K562 (cell line): ENCODE data around the gene AREL1. TPM values are rescaled to one million over a fixed set of nuclear protein-coding genes. Genes with fewer than 3 reads are reported as not detected.

Experiments used
- ATAC-seq: fragments of 200-7000 bp; cut with Tn5 transposase; 3 replicates; pipeline ENCODE4 v1.9.1; 2020; ENCODE audit warnings: moderate library complexity
- BruUV-seq: library from RNA; stranded (reverse); fragments of 400-500 nt; replicated peaks from 2 replicates; lab custom pipeline; 2021; lab: Mats Ljungman, UMichigan
- CTCF ChIA-PET: fragments of 300-600 bp; formaldehyde crosslinking; extraction: SDS; loops from one replicate; lab custom pipeline; 2021; ENCODE audit warnings: low intra/inter-chr PET ratio; lab: Yijun Ruan, JAX
- POLR2A ChIA-PET: fragments of 300-600, 350-650 bp; sonication (Branson Sonifier 250); formaldehyde crosslinking; extraction: SDS; loops from one replicate; lab custom pipeline; 2021; ENCODE audit warnings: antibody characterized with exemption, inconsistent platforms; lab: Yijun Ruan, JAX
- DNase-seq, 4 experiments: peaks; one replicate each; pipeline versions ENCODE4 v3.0.0 to v3.0.0-alpha.2; 2011 to 2018; ENCODE audit warnings: low spot score in 3 of 4, mixed read lengths in 3 of 4; ENCODE audit errors: extremely low read depth in 1 of 4
- FAIRE-seq: peaks from 2 replicates; lab custom pipeline; 2011; peaks lifted over from hg19 to GRCh38; lab: Jason Lieb, UNC
- H2AFZ ChIP-seq: 2 replicates; pipeline ENCODE4 v1.6.0; 2011; ENCODE audit warnings: low read depth, low read length, control low read depth, inconsistent platforms
- H3K27ac ChIP-seq: fragments of 200-600 bp; 3 replicates; pipeline ENCODE4 v1.8.0; 2011; ENCODE audit warnings: low read depth, mild to moderate bottlenecking, control low read depth, inconsistent platforms, low read length, moderate library complexity, mixed read lengths; ENCODE audit errors: extremely low read depth
- H3K27me3 ChIP-seq, 2 experiments: fragments of 300-600 bp in 1 of 2; 2 replicates in 1 of 2; 3 replicates in 1 of 2; pipeline versions ENCODE4 v1.6.0 to v1.8.0; 2011; ENCODE audit warnings: inconsistent platforms in 2 of 2, low read length in 2 of 2, mild to moderate bottlenecking in 1 of 2, mixed read lengths in 1 of 2, moderate library complexity in 1 of 2; ENCODE audit not compliant: control insufficient read depth in 2 of 2, insufficient read depth in 2 of 2
- H3K36me3 ChIP-seq: fragments of 300-600 bp; 3 replicates; pipeline ENCODE4 v1.8.0; 2011; ENCODE audit warnings: mild to moderate bottlenecking, low read length, inconsistent platforms; ENCODE audit not compliant: control insufficient read depth, insufficient read depth
- H3K4me1 ChIP-seq, 2 experiments: fragments of 200-600 bp in 1 of 2; replicated peaks in 1 of 2; 2 replicates in 1 of 2; 3 replicates in 1 of 2; pipeline versions ENCODE4 v1.5.1 to v1.8.0; 2011; ENCODE audit warnings: inconsistent platforms in 2 of 2, low read length in 2 of 2, mild to moderate bottlenecking in 1 of 2, mixed read lengths in 1 of 2, moderate library complexity in 1 of 2; ENCODE audit not compliant: control insufficient read depth in 2 of 2, insufficient read depth in 2 of 2
- H3K4me2 ChIP-seq: 2 replicates; pipeline ENCODE4 v1.6.1; 2011; ENCODE audit warnings: low read length, control low read depth, inconsistent platforms, mixed read lengths; ENCODE audit not compliant: insufficient read depth
- H3K4me3 ChIP-seq: fragments of 200-600 bp; sonication (generic), shearing (Covaris generic); 2 replicates; pipeline ENCODE4 v1.5.1; 2016; ENCODE audit warnings: control low read depth, inconsistent platforms
- H3K79me2 ChIP-seq: fragments of 200-600 bp; 3 replicates; pipeline ENCODE4 v1.8.0; 2011; ENCODE audit warnings: low read length, inconsistent platforms; ENCODE audit not compliant: control insufficient read depth, insufficient read depth
- H3K9ac ChIP-seq, 2 experiments: 2 replicates each; pipeline versions ENCODE4 v1.6.0 to v1.6.1; 2011; ENCODE audit warnings: low read depth in 2 of 2, low read length in 2 of 2, control low read depth in 1 of 2, inconsistent platforms in 1 of 2, mild to moderate bottlenecking in 1 of 2, mixed read lengths in 1 of 2; ENCODE audit not compliant: insufficient read depth in 1 of 2
- H3K9me1 ChIP-seq: one replicate; pipeline ENCODE4 v1.6.0; 2011; ENCODE audit warnings: inconsistent platforms, mild to moderate bottlenecking, low read length, moderate library complexity; ENCODE audit not compliant: control insufficient read depth, insufficient read depth
- H3K9me3 ChIP-seq: replicated peaks from 2 replicates; pipeline ENCODE4 v1.5.1; 2011; ENCODE audit warnings: low read depth, low read length, inconsistent platforms; ENCODE audit not compliant: control insufficient read depth, insufficient read depth
- H4K20me1 ChIP-seq: replicated peaks from 2 replicates; pipeline ENCODE4 v1.6.1; 2011; ENCODE audit warnings: low read length, inconsistent platforms, mixed read lengths; ENCODE audit not compliant: control insufficient read depth, insufficient read depth
- ASH1L ChIP-seq: fragments of 450-650 bp; IDR thresholded peaks from 2 replicates; pipeline ENCODE4 v1.6.1; 2018; ENCODE audit warnings: borderline replicate concordance, mild to moderate bottlenecking, low read depth; ENCODE audit not compliant: partially characterized antibody
- ETV1 ChIP-seq: fragments of 450-650 bp; conservative IDR thresholded peaks from 2 replicates; pipeline ENCODE4 v1.6.1; 2016; ENCODE audit warnings: missing genetic modification characterization, control low read depth, low read depth, missing compliant biosample characterization
- KDM5B ChIP-seq: fragments of 200-600 bp; sonication (generic); IDR thresholded peaks from 2 replicates; pipeline ENCODE4 v1.6.1; 2012; ENCODE audit warnings: low read depth, mild to moderate bottlenecking, moderate library complexity, low read length, control low read depth, inconsistent platforms; ENCODE audit not compliant: insufficient replicate concordance
- ZNF699 ChIP-seq: fragments of 250-450 bp; sonication (Bioruptor Pico); IDR thresholded peaks from 2 replicates; pipeline ENCODE4 v1.8.0; 2021; ENCODE audit warnings: mild to moderate bottlenecking, moderate library complexity; ENCODE audit not compliant: insufficient replicate concordance
- WGBS: fragments of 100-300 bp; shearing (Covaris generic); methylation state at CpG from one replicate; pipeline ENCODE4 v1.1.6; 2016; ENCODE audit warnings: low coverage, mixed read lengths; ENCODE audit not compliant: insufficient coverage; ENCODE audit errors: missing lambda C conversion rate; 5-methylcytosine and 5-hydroxymethylcytosine counted together
- in situ Hi-C: fragments of 300-500 bp; cut with MboI; formaldehyde crosslinking; loops from 4 replicates; pipeline ENCODE4 v1.15.0; 2018; ENCODE audit warnings: inconsistent platforms, mixed read lengths
- intact Hi-C: fragments of 100-400 bp; cut with micrococcal nuclease; formaldehyde crosslinking; loops from 2 replicates; pipeline ENCODE4 v1.14.2; 2022
- polyA plus RNA-seq, 8 experiments: library from polyadenylated mRNA; depleted of rRNA in 4 of 8; stranded (reverse) in 5 of 8; unstranded in 3 of 8; fragments of >200 nt; fragmentation: Nextera tagmentation in 2 of 8; fragmentation: Illumina TruSeq in 1 of 8; extraction: Ambion mirVana in 2 of 8; extraction: Trizol in 1 of 8; gene quantifications; 2 replicates each; pipeline versions ENCODE4 v1.2.1 to v1.2.3, GENCODE V29; 2011 to 2014; ENCODE audit warnings: inconsistent platforms in 1 of 8, missing spikeins in 1 of 8
- total RNA-seq, 7 experiments: library from RNA; depleted of rRNA in 6 of 7; stranded (reverse); fragments of >200 nt in 6 of 7; fragmentation: Illumina TruSeq in 2 of 7; extraction: Trizol in 2 of 7; gene quantifications; 2 replicates each; pipeline versions ENCODE4 v1.2.1 to v1.2.3, GENCODE V29; 2011 to 2021; ENCODE audit warnings: low replicate concordance in 1 of 7
- TF ChIP-seq, protein P1 (sequence below): fragments of 450-650 bp; formaldehyde crosslinking; IDR thresholded peaks from 2 replicates; pipeline ENCODE4 v1.4.0; 2020; ENCODE audit warnings: mild to moderate bottlenecking
- TF ChIP-seq, protein P2 (sequence below): fragments of 200-800 bp; sonication (Bioruptor generic); IDR thresholded peaks from 2 replicates; pipeline ENCODE4 v1.6.1; 2017; ENCODE audit warnings: missing genetic modification characterization, missing compliant biosample characterization
- TF ChIP-seq, protein P3 (sequence below): fragments of 250-450 bp; sonication (Bioruptor Pico); IDR thresholded peaks from 2 replicates; pipeline ENCODE4 v1.9.0; 2021; ENCODE audit warnings: mild to moderate bottlenecking
- TF ChIP-seq, protein P4 (sequence below): fragments of 250-450 bp; sonication (Bioruptor Pico); IDR thresholded peaks from 2 replicates; pipeline ENCODE4 v1.8.0; 2021; ENCODE audit warnings: mild to moderate bottlenecking, moderate library complexity

AREL1 gene
- total and polyA plus RNA-seq, 9 of the 15 experiments (the other 6 are each of a cell fraction or from before 2014, with no cell fraction given) = 6.0 to 24.8 (median 16.6) TPM

DNA sequence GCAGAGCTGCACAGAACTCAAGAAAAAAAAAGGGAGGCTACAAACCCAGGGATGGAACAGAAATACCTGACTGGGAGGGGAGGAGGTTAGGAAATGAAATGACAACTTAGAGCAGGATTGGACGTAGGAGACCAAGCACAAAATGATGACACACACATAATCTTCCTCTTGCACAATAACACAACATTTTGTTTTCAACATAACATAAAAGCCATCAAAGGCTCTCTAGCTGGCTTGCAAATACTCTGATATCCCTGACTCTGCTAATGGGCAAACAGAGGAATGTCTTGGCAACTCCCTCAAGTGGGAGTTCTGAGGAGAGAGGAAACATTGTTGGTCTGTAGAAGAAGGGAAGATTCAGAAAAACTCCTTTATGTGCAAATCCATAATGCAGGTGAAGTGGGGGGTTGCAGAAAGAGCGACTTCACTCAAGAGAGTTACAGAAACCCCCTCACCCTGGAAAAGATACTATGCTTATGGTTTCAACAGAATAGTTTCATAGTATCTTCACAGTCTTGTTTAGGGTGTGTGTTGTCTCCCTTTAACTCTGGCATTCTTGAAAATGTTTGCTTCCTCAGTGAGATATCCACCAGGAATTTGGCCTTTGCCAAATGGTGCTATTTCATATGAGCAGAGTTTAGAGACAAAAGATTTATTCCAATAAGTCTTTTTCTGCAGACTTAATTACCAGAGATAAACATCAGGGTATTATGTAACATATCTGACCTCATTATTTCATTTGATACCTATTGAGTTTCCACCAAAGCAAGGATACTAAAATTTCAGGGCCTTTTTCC lies 57.1 kb downstream of the AREL1 start:
- CTCF ChIA-PET = no interaction called here
- 75% methylated on average over 2 of the region's 2 CpGs for whole genome bisulfite sequencing
- Histone ChIP-seq H3K9me3 (no peaks in the 10 kb centered on the region), H3K4me1 (peaks cover 0 to 11% of the 10 kb centered on the region in 2 experiments; a peak in 2 of 5 replicates), H3K27me3 (no peaks in the 10 kb centered on the region), H3K9me1 (peaks cover 3% of the 10 kb centered on the region), H3K79me2 (no peaks in the 10 kb centered on the region), H3K27ac (no peak overlapping the region), H4K20me1 (no peaks in the 10 kb centered on the region), H3K36me3 (peaks cover 3% of the 10 kb centered on the region; the same call in 2 of the 3 replicates), H3K4me2 (no peak overlapping the region), H3K4me3 (no peak overlapping the region), H3K9ac (no peak overlapping the region), H2AFZ (no peak overlapping the region)
- FAIRE-seq (no peak), ATAC-seq (no peak), DNase-seq (no peak)
- in situ Hi-C loops (no loop called here), intact Hi-C loops (no loop called here)
- no TSS peak for BruUV-seq
- TF ChIP-seq, protein P1, sequence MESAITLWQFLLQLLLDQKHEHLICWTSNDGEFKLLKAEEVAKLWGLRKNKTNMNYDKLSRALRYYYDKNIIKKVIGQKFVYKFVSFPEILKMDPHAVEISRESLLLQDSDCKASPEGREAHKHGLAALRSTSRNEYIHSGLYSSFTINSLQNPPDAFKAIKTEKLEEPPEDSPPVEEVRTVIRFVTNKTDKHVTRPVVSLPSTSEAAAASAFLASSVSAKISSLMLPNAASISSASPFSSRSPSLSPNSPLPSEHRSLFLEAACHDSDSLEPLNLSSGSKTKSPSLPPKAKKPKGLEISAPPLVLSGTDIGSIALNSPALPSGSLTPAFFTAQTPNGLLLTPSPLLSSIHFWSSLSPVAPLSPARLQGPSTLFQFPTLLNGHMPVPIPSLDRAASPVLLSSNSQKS (CRISPR knock-in tag) = no peak
- POLR2A ChIA-PET = interaction anchor here (1.3 kb wide), 1 partner anchor 11 kb away, joined by 4 read pairs; no protein-coding TSS in a partner anchor

DNA sequence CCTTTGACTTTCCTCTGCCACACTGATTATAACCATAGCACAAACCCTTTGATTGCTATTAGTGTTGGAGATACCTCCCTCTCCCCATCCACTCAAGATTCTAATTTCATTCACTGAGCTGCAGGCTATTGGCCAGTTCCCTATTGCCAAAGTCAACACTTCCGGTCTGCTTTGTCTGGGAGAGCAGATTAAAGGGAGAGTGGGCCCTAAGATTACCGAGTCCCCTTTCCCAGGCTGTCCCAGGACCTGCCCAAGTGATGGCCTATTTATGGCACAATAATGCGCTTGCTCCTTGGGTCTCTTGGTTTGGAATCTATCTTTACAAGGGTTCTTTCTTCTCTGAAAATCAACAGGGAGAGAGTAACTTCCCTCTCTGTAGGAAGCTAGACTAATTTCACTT lies 57.9 kb downstream of the AREL1 start:
- intact Hi-C loops = no loop called here
- Histone ChIP-seq H3K27ac (no peak overlapping the region), H3K4me3 (no peak overlapping the region), H3K36me3 (no peaks in the 10 kb centered on the region; the same call in 2 of the 3 replicates), H3K27me3 (no peaks in the 10 kb centered on the region), H3K4me2 (no peak overlapping the region), H3K79me2 (no peaks in the 10 kb centered on the region), H4K20me1 (no peaks in the 10 kb centered on the region), H3K9ac (no peak overlapping the region), H3K9me3 (no peaks in the 10 kb centered on the region), H2AFZ (no peak overlapping the region), H3K9me1 (peaks cover 3% of the 10 kb centered on the region), H3K4me1 (peaks cover 0 to 3% of the 10 kb centered on the region in 2 experiments; a peak in 2 of 5 replicates)
- 85% methylated on average over 3 of the region's 3 CpGs for WGBS
- no peak for FAIRE-seq
- BruUV-seq = no TSS peak
- DNase-seq = no peak
- ATAC-seq = no peak
- CTCF ChIA-PET = no interaction called here
- POLR2A ChIA-PET = interaction anchor here (1.2 to 1.3 kb wide), 2 partner anchors 12 to 17 kb away, joined by 3 to 4 read pairs; no protein-coding TSS in a partner anchor
- in situ Hi-C loops = no loop called here
- TF ChIP-seq ASH1L (no peak), KDM5B (no peak), ETV1 (tag) (no peak), ZNF699 (CRISPR knock-in tag) (no peak)
- TF ChIP-seq, protein P2, sequence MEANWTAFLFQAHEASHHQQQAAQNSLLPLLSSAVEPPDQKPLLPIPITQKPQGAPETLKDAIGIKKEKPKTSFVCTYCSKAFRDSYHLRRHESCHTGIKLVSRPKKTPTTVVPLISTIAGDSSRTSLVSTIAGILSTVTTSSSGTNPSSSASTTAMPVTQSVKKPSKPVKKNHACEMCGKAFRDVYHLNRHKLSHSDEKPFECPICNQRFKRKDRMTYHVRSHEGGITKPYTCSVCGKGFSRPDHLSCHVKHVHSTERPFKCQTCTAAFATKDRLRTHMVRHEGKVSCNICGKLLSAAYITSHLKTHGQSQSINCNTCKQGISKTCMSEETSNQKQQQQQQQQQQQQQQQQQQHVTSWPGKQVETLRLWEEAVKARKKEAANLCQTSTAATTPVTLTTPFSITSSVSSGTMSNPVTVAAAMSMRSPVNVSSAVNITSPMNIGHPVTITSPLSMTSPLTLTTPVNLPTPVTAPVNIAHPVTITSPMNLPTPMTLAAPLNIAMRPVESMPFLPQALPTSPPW (CRISPR knock-in tag) = no peak
- TF ChIP-seq, protein P3, sequence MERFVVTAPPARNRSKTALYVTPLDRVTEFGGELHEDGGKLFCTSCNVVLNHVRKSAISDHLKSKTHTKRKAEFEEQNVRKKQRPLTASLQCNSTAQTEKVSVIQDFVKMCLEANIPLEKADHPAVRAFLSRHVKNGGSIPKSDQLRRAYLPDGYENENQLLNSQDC (CRISPR knock-in tag) = no peak
- TF ChIP-seq, protein P4, sequence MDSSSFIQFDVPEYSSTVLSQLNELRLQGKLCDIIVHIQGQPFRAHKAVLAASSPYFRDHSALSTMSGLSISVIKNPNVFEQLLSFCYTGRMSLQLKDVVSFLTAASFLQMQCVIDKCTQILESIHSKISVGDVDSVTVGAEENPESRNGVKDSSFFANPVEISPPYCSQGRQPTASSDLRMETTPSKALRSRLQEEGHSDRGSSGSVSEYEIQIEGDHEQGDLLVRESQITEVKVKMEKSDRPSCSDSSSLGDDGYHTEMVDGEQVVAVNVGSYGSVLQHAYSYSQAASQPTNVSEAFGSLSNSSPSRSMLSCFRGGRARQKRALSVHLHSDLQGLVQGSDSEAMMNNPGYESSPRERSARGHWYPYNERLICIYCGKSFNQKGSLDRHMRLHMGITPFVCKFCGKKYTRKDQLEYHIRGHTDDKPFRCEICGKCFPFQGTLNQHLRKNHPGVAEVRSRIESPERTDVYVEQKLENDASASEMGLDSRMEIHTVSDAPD (CRISPR knock-in tag) = no peak
